Hematopoietic multipotent progenitor cell (in vitro differentiated cells): ENCODE data around the gene PPIE. TPM values are rescaled to one million over a fixed set of nuclear protein-coding genes. Genes with fewer than 3 reads are reported as not detected.

ENCODE experiments used
- DNase-seq, 3 donors: peaks; one replicate each; pipeline ENCODE4 v3.0.0-alpha.2; 2011 to 2015; ENCODE audit warnings: low read depth in 2 of 3, low spot score in 2 of 3
- total RNA-seq: library from RNA; depleted of rRNA; stranded (reverse); fragments of >200 nt; gene quantifications from one replicate; pipeline ENCODE4 v1.2.3, GENCODE V29; 2012

PPIE gene
- total RNA-seq = 29.9 TPM

DNA sequence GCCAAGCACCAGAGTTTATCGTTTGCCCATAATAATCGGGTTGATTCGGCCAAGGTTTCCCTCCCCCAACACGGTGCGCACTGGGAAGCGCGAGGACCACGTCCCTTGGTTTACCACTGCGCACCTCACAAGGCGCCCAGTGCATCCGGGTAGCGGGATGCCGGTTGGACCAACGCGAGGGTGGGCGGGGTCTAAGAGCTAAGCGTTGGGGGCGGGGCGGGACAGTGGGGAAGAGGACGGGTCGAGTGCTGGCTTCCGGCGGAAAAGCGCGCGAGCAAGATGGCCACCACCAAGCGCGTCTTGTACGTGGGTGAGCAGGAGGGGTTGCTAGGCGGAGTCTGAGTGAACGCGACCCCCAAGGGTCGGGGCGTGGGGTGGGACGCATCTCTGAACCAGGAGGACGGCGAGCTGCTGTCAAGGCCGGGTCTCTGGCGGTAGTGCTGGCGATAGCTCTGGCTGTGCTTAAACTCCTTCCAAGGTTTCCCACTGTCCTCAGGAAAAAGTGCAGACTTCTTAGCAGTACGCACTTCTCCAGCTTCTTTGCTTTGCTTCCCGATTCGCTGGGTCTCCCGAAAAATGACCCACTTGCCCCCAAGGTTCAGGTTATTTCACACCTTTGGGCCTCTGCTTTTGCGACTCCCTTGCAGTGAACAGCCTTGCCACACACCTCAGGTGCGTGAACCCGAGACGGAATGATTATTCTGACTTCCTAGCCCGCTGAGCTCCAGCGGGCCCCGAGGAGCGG lies at the start of gene PPIE:
Gene PPIE, plus strand, starts transcription at position 261 of the 745 bp plus-strand sequence. Its CDS starts 19 bp downstream, at position 280.
- DNase-seq = peak; percentile 74 to 93 (median 89)

DNA sequence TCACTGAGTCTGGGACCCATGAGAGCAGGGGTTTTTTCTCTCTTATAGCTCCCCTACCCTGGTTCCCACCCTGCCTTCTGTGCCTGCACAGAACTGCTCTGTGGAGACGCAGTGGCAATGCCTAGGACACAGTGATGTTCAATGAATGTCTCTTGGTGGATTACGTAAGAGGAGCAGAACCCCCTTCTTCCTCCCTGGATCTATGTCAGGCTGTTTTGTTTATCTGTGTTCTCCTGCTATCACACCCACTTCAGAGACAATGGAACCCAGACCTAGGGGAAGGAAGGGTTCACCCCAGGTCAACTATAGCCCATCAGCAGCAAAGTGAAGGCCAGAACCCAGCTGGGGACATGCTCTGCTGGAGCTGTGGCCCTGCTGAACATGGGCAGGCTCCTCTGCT lies 49.5 kb upstream of the PPIE start:
- DNase-seq = no peak

GRCh38 chr1:39689635-39690034 lies 49.0 kb upstream of the PPIE start:
- no peak for DNase-seq

DNA sequence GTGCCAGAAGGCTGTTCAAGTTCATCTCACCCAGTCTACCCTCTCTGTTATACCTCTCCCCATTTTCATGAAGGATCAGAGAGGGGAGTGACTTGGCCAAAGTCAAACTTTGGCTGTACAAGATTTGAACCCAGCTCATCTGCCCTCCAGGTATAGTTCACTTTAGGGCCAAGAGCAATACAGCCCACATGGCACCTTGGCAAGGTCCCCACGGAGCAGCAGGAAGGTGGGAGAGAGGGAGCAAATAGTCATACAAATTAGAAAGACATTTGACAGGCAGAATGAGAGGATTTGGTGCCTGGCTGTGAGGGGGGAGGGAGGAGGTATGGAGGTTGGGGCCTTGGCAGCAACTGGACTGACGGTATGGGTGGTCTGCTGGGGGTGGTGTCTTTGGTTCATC lies 48.5 kb upstream of the PPIE start:
- no peak for DNase-seq

DNA sequence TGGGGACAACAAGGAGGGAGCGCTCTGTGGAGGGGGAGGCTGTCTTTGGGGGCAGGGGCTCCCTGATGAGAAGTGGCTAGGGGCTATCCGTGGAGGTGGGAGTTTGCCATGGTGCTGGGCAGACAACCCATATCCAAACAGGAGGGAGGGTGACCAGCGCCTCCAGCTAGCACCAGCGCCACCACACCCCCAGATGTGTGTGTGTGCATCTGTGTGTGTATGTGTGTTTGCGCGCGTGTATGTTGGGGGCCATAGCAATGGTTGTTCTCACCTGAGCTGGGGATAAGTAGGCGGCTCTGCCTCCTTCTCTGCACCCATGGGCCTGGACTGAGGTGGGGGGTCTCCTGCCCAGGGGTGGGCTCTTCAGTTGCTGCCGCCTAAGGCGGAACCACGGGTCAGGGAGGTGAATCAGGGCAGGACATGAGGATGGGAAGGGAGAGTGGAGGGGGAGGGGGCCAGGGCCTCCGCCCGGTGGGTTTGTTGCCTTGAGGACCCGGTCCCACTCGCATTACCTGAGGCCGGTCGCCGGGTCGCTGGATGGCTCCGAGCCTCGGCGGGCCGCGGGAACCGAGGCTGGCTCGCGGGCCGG lies 47.8 kb upstream of the PPIE start:
- no peak for DNase-seq

- DNase-seq = peak; percentile 78 to 87 (median 84)
These were observed 47.1 kb upstream of the PPIE start, which contains the start of gene HPCAL4 for GRCh38 chr1:39691383-39692151. HPCAL4 (minus strand) TSS chr1:39691433; CDS start chr1:39684603, 6,830 bp downstream.

DNA sequence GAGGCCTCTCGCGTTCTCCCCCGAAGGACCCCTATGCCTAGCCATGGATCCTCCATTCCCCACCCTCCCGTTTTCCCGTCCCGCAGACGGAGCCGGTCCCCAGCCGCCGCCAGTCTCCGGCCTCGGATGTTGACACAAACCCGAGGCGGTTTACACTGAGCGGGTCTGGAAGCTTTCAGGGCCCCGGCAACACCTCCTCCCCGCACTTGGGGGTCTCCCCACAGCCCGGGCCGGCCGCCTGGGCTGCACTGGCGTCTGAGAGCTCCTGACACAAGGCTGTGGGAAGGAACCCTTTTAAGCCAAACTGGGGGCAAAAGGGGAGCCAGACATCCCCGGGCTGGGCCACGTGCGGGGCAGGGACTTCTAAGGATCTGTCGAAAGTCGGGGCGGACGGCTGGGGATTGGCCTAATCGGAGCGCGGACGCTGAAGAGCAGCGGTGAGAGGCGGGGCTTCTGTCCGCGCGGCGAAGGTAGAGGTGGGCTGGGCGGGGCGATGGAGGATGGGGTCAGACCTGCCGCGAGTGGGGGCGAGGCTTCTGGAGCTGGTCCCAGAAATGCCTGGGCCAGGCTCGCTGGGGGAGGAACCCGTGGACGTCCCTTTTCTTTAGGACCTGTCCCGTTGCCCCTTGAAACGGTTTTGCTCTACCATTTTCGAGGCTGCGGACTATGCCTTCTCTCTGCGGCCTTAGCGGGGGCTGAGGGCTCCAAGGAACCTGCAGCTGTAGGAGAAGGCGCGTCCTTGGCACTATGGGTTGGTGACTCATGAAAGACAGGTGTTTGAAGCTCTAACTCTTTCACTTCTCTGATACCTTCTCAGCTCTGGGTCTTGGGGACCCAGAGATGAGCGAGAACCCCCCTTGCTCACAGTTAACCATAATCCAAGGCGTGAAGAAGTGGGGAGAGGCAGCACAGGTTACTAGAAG lies 46.3 kb upstream of the PPIE start:
- no peak for DNase-seq

GRCh38 chr1:39694026-39694425 lies 44.7 kb upstream of the PPIE start:
- no peak for DNase-seq

DNA sequence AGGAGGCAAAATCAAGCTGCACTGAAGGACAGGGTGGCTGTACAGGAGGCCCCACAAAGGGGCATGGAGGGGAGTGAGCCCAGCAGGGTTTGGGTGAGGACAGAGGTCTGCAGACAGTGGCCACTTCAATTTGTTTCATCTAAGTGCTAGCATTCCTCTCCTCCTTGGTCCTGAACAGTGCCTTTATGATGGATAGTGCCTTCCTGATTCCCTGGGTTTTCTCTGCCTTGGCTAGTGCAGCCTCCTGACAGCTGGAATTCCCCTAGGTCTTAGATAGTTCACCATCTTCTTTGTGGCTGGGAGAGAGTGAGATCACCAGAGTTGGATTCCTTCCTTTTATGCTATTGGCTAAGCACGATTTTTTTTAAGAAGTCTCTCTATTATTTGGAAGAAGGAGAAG lies 43.7 kb upstream of the PPIE start:
- DNase-seq = no peak

GRCh38 chr1:39696448-39696847 lies 42.2 kb upstream of the PPIE start:
- DNase-seq = no peak

GRCh38 chr1:39698568-39698967 lies 40.1 kb upstream of the PPIE start:
- no peak for DNase-seq

DNA sequence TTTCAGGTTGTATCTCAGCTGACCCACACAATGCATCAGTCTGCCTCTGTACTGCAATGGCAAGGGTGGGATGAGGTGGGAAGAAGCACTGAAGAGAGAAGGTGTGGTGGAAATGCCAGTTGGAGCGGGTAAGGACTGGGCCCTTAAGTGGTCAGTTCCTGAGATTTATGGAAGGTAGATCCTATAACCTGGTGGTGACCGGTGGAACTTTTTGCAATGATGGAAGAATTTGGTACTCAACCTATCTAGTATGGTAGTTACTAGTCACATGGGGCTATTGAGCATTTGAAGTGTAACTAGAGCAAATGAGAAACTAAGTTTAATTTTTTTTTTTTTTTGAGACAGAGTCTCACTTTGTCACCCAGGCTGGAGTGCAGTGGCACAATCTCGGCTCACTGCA lies 39.3 kb upstream of the PPIE start:
- DNase-seq = no peak

DNA sequence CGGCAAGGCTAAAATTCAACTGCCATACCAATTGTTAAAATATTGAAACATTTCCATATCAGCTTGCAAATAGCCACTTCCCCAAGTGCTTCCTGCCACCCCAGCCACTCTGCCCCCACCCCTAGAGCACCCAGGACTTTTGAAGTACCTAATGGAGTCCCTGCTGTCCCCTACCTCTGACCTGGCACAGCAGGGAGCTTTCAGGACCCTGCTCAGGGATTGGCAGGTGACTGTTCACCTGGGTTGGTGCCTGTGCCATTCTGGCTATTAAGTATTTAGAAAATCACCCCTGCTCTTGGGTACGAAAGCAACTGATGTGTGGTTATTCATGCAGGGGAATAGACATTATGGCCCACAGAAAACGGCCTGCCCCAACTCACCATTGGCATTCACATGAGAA lies 38.3 kb upstream of the PPIE start:
- DNase-seq = no peak

DNA sequence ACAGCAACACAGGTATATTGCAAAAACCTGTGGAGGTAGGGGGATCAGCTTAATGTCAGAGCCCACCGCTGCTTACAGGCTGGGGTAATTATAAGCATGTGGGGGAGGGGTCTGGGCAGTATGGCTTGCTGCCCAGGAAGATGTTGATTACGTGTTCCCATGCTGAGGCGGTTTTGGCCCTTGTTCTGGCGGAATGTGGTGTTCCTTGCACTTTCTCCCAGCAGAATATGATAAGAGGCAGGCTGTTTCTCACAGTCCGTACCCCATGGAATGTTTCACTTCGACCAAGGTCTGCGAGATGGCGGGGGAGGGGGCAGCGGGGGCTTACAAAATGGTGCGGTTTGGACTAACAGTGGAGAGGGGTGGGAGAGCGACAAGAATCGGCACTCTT lies 37.6 kb upstream of the PPIE start:
- DNase-seq = no peak

GRCh38 chr1:39704757-39705156 lies 33.9 kb upstream of the PPIE start:
- no peak for DNase-seq

GRCh38 chr1:39707506-39707905 lies 31.2 kb upstream of the PPIE start:
- DNase-seq = no peak

DNA sequence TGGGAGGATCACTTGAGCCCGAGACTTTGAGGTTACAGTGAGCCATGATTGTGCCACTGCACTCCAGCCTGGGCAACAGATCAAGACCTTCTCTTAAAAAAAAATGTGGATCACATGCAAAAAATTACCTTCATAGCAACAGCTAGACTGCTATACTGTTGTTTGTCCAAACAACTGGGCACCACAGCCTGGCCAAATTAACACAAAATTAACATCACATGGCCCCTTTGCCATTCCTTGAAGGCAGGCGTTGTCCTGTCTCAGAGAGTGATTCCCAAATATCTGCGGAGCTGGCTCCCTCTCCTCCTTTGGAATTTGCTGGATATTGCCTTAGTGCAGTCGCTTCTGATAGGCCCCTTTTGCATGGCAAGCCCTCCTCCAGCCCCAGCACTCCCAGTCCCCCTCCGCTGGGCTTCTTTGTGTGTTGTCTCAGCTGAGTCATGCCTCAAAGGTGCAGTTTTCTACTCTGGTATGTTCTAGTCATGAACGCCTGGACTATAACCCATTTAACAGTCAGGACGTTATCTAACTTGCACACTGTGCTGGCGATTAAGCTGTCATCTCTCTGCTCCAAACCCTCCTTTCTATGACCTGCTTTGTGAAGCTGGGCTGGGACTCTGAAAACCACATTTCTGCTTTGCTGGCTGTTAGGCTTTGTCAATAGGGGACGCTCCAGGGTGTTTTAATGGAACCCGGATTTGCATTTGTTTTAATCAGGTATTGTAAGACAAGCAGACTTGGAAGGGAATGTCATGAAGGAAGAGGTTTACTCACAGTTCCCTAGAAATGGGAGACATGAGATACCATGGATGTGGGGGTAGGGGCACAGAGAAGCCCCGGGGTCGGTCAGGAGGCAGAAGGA lies 27.3 kb upstream of the PPIE start:
- no peak for DNase-seq

- DNase-seq = no peak
These were observed 26.7 kb upstream of the PPIE start for GRCh38 chr1:39711966-39712340.

DNA sequence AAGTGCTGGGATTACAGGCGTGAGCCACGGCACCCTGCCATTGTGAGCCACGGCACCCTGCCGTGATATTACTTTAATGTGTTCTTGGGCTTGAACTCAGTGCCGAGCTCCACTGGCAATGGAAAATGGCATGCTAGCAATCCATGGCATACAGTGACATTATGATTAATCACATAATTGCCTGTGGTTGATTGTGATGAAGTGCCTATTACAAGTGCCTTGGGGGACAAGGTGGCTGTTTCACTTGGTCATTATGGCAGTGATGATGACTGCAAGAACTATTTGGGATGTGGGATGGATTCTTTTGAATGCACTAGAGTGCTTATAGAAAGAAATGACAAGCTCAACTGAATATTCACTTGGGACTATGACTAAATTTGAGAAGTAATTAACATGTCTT lies 25.1 kb upstream of the PPIE start:
- no peak for DNase-seq

GRCh38 chr1:39717809-39718208 lies 20.9 kb upstream of the PPIE start:
- no peak for DNase-seq
